HG03135 (cell line): ENCODE results near the gene LAMTOR2.
"Not testable (repeated sequence)": the region's sequence is repeated elsewhere in the genome, so short reads cannot be mapped to it uniquely, and the experiment has no call there.

Source experiments
- ATAC-seq: cut with Tn5 transposase; IDR thresholded peaks from one replicate; pipeline ENCODE4 v1.9.1; 2021; ENCODE audit warnings: mild to moderate bottlenecking, moderate library complexity; ENCODE audit not compliant: unreplicated experiment

The LAMTOR2 gene

DNA sequence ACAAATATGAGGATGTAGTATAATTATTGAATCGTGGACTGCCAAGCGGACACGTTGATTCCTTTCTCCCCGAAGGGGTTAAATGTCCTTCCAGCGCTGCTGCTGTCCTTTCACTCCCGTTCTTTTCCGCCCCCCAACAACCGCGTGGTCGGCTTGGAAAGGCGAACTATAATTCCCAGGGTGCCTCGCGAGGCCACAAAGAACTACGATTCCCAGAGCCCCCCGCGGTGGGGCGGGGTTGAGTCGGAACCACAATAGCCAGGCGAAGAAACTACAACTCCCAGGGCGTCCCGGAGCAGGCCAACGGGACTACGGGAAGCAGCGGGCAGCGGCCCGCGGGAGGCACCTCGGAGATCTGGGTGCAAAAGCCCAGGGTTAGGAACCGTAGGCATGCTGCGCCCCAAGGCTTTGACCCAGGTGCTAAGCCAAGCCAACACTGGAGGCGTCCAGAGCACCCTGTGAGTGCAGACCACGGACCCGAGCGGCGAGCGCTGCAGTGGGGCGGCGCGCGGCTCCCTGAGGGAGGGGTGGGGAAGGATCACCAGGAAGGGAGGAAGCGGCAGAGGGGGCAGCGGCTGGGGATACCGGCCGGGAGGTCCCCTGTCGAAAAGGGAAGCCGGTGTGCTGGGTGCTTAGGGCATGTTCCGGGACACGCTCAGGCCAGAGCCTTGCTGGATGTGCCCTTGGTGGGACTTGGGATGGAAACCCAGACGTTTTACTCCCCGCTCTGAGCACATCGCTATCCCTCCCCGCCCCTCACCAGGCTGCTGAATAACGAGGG, at the start of gene LAMTOR2:
Gene LAMTOR2 (plus strand): TSS at position 283 of the 781 bp plus-strand sequence. CDS start 108 bp downstream, at position 391.
- peak; percentile 70 for ATAC-seq

DNA sequence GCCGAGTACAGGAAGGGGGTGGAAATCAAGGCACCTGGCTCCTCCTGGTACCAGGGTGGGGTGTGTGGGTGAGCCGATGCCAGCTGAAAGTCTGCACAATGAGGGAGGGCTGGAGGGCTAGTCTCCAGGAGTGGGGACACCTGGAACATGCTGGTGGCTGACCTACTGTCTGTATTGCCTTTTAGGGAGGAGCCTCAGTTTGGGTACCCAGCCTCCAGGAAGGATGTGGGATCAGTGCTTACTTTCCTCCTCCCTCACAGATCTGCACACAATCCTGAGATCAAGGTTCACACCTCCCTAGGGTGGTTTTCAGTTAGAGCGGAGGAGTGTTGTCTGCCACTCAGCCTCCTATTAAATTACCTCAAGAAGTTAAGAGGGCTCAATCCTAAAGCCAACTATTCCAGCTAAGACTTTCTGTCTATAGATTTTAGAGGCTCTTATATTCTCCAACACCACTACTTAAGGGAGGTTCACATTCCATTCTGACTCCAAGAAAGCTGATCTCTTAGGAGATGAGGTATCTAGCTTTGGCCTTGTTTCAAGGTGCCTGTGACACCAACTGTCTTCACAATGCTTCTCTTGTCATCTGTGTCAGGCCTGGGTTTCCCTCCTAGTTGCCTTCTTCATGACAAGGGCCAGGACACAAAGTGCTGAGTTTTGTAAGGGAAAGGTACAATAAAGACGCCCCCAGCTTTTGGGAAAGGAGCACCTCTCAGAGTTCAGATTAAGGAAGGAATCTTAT, 49.6 kb upstream of the LAMTOR2 start:
- no peak for ATAC-seq

DNA sequence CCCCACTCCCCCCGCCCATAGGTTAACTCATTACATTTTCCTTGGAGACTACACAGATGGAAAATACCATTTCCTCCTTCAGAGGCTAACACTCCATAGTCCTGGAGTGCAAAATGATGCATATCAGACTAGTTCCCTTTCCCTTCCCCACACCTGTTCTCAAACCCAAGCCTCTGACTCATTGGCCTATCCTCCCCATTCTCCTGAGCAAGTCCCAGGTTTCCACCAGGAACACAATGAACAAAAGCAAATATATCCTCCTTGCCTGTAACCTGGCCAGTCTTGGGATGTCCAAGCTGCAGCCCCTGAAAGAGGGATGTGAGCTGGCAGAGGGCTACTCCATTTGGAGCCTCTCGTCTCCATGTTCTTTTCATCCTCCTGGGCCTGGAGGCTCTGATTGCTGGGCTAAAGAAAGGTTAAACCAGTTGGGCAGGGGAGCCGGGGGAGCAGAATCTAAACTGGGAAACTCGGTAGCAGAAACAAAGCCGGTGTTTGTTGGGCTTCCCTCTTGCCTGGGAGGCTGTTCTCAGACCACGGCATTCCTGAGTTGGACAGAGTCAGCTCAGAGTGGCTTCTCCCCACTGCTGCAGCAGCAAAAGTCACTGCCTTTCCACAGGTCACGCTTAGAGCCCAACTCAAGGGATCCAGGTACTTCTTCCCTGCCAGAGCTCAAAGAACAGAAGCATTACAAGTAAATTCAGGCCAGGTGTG, 47.8 kb upstream of the LAMTOR2 start:
- no peak for ATAC-seq

DNA sequence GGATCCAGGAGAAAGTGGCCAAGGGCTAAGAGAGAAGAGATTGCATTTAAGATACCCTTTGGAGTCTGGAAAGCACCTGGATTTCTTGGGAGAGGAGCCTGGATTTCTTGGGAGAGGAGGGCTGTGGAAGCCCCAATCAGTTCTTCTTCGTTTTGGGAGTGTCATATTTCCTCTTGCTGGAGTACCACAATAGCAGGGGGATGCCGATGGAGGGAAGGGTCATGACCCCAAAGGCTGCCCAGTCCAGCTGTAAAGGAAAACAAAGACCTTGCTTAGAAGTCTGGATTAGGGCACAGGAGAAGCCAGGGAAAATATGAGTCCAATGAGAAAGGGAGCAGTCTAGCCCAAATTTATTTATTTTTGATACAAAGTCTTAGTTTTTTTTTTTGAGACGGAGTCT, 45.2 kb upstream of the LAMTOR2 start:
- no peak for ATAC-seq

DNA sequence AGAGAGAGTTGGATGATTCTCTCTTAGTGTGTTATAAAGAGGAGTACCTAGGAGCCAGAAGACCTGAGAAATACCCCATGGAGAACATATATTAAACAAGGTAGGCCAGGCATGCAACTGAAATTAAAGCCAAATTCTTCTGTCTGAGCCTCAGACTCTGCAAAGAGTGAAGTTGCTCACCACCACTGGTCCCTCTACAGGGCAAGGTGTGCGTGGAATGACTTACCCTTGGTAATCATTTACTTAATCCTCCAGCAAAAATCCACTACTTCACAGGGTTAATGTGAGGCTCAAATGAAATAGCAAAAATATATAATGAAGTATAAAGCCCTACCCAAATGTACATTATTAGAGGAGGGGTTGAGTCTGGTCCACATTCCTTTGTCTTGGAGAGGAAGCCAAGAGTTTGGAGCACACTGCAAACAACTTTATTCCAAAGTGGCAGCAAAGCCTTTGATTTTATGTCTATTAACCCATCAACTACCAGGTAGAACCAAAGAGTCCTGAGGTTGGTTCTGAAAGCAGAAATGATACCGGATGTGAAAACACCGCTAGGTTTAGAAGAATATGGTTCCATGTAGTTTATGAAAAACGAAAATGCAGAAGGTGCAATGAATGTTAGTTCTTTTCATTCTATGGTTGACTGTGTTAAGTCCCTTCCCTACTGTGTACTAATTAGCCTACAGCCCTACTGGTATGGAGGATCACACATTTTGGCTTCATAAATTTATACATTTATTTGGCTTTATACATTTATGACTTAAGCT, 42.3 kb upstream of the LAMTOR2 start:
- ATAC-seq, result peak; percentile 78

DNA sequence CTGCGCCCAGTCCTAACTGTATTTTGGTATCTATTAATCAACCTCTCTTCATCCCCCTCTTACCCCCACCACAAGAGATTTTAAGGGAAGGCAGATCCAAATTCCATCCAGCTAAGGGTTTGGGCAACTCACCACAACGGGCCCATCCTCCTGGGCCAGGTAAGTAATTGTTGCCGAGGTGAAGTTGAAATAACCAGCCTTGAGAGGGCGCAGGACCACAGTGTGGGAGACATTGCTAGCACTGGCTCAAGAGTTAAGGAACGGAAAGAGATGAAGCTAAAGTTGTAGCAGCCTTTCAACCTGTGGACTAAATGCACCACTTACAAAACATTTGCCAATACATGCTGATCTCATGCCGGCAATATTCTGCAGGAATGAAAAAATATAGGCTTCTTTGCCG, 39.8 kb upstream of the LAMTOR2 start:
- ATAC-seq, result no peak

DNA sequence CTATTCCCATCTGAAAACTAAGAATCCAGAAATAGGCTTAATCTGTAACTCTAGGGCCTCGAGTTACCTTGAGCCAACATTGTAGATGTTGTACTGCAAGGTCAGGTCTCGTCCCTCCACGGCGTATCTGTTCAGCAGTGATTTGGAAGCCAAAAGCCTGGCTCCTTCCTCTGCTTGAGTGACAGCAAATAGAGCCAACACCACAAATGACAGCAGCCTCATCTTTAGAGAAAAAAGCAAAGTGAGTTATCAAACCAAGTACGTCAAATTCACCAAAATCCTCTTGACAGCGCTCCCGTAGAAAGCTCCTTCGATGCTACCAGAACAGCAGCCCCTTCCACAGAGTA, 34.7 kb upstream of the LAMTOR2 start:
- ATAC-seq, result no peak

DNA sequence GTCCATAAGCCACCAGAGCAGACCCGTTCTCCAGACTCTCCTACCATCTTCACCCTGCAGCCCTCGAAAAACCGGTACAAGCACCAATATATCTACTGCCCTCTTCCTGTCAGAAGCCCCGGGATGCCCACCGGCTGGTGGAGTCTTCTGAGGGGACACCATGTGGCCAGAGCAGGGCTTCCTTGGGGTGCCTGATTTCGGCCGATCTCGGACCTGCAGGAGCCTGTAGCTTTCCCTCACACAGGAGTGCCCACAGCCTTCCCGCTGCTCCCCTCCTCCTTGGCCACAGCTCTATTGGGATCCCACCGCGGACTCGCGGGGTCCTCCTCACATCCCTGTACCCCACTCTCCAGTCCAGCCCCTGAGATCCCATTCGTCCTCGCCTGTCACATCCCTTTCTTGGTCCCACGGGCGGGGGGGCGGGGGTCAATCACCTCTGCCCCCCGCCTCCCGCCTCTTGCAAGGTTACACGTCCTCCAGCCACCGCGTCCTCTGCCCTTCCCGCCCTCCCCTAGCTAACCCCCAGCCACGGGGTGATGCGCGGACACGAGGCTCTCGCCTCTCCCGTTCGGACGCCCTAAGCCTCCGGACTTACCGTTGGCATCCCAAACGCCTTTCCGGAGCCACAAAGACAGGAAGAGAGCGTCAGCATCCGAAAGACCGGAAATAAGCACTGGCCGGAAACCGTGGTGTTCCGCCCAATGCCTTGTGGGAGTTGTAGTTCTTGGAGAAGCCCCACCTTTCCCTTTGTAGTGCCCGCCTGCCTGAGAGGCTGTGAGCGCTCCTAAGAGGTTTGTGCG, 34.1 kb upstream of the LAMTOR2 start, which contains the start of gene SSR2:
Gene SSR2 (minus strand): TSS at position 659 of the 800 bp plus-strand sequence. CDS start 784 bp downstream, outside the sequence.
- ATAC-seq, result peak; percentile 94

DNA sequence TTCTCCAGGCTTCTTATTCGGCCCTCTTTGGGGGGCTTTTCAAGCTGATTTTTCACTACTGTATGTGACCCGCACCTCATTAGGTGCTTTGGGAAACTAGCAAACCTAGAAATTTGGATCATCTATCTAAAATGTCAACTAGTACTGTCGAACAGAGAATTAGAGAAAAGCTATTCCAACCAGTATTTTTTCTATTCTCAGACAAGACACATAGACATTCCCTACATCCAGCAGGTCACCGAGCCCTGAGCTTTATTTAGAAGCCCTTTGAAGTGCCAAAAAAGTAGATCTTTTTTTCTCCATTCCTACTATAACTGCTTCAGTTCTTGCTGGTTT, 33.5 kb upstream of the LAMTOR2 start:
- ATAC-seq, result peak; percentile 5

DNA sequence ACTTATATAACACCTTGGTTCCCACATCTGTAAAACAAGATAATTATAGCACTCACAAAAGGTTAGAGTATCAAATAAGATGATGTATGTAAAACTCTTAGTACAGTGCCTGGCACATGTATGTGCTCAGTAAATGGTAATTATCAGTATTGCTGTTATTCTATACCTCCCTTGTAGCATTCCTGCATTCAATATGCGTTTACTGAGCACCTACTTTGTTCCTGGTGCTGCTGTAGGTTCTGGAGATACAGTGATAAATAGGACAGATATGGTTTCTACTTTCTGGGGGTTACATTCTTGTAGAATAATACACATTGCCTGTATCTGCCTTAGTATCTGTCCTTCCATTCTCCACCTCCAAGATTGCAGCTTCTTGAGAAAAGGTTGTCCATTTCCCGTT, 32.6 kb upstream of the LAMTOR2 start:
- ATAC-seq, result no peak

DNA sequence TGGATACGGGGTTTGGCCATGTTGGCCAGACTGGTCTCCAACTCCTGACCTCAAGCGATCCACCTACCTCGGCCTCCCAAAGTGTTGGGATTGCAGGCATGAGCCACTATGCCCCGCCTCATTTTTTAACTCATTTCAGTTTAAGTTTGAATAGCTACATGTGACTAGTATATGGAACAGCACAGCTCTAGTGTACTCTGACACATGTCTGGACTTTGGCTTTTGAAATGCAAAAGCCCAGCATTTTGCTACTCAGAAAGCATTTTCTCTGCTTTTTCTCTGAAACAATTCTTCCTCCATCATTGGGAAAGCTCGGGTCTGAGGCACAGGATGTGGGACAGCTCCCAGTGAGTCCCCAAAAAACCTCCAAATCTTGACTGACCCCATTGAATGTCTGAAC, 29.8 kb upstream of the LAMTOR2 start:
- no peak for ATAC-seq

DNA sequence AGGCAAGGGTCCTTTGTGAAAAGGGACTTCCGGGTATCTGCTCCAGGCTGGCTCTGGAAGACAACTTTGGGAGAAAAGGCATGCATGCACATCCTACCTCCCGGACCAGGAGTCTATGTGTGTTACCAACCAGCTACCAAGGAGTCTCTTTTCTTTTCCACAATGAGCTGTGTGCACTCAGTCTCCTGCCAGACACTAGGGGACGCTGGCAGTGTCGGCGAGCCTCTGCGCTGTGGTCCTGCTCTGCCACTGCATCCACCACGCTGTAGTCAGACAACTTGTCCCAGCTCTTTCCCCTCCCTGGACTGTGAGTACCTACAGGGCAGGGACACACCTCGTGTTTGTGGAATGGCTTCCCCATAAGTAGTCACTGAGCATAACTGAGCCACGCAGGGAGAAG, 28.7 kb upstream of the LAMTOR2 start:
- ATAC-seq, result peak; percentile 52

DNA sequence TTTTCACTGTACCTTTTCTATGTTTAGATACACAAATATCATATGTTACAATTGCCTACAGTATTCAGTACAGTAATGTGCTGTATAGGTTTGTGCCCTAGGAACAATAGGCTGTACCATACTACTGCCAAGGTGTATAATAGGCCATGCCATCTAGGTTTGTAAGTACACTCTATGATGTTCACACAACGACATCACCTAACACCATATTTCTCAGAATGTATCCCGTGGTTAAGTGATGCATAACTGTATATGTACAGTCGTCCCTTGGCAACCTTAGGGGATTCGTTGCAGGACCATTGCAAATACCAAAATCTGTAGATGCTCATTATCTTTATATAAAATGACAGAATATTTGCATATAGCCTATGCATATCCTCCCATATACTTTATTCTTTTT, 28.0 kb upstream of the LAMTOR2 start:
- ATAC-seq, result no peak

DNA sequence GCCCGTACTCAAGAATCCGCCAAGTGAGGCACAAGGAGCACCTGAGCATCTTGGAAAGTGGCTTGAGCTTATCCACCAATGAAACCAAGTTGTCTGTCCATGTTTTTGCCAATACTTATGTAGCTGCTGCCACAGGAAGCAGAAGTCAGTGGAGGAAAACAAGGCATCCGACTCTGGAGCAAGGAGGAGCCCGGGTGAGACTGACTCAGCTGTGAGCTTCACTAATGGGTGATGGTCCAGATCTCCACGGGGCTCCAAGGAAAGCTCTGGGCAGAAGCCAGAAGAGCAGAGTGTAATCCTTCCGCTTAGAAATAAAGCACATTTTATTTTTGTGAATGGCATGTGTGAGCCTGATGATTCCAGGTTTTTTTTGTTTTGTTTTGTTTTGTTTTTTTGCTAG, 21.6 kb upstream of the LAMTOR2 start:
- ATAC-seq, result no peak

DNA sequence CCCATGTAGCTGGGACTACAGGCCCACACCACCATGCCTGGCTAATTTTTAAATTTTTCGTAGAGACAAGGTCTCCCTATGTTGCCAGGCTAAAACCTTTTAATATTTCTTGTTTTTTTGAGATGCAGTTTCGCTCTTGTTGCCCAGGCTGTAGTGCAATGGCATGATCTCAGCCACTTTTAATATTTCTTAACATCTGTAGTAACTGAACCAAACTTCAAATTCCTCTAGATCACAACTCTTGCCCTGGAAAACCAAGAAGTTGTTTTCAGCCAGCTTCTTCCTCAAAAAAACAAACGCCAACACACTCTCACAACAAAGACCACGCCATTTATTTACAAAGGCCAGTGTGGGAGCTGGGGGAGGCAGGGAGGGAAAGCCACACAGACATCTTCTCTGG, 19.6 kb upstream of the LAMTOR2 start:
- ATAC-seq, result not testable (repeated sequence)

DNA sequence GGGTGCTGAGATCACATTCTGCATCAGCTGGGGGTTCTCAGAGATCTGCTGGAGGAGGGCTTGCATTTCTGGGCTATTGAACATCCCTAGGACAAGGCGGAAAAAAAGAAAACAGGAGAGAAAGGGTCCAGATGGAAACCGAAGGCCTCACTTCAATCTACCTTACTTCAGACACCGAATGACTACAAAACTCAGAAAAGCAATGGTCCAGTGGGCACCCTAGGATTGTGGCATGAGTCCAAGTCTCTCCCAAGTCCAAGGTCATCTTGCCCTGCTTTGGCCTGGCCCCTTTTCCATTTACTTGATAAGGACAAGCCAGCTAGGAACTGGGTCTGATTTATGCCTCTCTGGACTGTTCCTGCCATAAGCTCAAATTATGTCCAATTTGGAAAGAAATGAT, 11.8 kb upstream of the LAMTOR2 start:
- ATAC-seq, result no peak

DNA sequence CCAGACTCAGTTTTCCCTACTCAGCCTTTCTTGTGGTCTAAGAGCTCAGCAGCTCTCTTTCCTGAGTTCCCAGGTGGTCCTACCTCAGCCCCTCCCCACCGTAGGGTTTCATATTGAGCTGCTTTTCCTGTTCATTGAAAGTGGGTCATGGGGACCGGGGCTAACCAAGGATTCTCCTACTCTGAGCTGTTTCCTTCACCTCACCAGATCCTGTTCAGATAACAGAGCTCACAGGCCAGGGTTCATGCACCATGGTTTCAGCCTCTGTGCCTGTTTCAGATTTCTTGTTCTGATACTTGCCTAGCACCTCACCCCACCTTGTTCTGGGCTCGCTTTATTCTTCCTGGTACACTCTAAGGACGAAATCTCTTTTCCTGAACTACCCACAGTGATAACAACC, 9.5 kb upstream of the LAMTOR2 start:
- no peak for ATAC-seq

DNA sequence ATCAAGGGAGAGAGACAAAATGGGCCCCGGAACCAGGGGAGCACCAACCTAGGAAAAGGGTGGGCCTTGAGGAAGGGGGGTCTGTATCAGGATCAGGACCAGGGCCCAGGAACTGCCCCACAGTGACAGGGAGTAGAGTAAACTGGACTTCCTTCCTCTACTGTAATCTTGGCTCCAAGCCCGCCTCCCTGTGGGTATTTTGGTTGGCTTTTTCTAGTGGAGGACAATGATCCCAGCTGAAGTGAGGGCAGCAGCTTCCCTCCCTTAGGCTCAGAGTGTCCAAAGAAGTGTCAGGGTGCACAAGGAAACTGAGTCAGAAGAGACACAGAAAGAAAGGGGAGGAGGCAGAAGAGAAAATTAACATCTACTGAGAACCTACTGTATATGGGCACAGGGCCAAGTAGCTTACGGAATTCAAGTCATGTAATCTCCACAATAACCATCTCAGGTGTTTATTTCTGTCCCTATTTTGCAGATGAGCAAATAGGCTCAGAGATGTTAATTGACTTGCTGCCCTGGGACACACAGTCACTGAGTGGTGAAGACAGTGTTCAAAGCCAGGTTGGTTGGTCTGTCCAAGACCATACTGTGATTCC, 5.8 kb upstream of the LAMTOR2 start:
- ATAC-seq, result no peak

DNA sequence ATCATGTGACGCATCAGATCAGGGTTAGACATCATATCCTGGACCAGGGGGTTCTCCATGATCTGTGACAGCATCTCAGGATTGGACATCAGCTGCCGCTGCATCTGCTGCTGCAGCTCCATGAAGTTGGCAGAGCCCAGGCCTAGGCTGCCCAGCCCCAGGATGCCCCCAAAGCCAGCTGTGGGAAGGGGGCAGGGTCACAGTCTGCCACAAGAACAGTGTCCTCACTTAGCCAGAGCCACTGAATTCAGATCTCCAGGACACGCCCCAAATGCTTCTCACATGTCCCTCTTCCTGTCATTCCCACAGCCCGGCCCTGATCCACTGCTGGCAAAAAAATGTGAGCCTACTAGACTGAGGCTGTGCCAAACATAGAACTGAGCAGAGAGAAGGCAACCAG, 4.2 kb upstream of the LAMTOR2 start:
- ATAC-seq, result no peak
